CD14-positive monocyte (primary cell): Measurements from ENCODE around the gene LRRC8E. TPM values are rescaled to one million over a fixed set of nuclear protein-coding genes. Genes with fewer than 3 reads are reported as not detected.

ENCODE experiments used
- DNase-seq, 3 donors: peaks; one replicate each; pipeline ENCODE4 v3.0.0-alpha.2; 2011 to 2022
- H2AFZ ChIP-seq: 2 replicates; pipeline ENCODE4 v1.6.0; 2012; ENCODE audit warnings: mild to moderate bottlenecking, low read depth, low read length, inconsistent platforms; ENCODE audit not compliant: insufficient read depth, poor library complexity, severe bottlenecking
- H3K27ac ChIP-seq, 2 donors: 1 replicate in 1 of 2; 2 replicates in 1 of 2; pipeline ENCODE4 v1.5.1; 2012 to 2013; ENCODE audit warnings: low read length in 2 of 2, control low read depth in 1 of 2, inconsistent platforms in 1 of 2, low read depth in 1 of 2, mild to moderate bottlenecking in 1 of 2
- H3K27me3 ChIP-seq, 2 donors: one replicate each; pipeline versions ENCODE4 v1.6.0 to v1.6.1; 2011 to 2013; ENCODE audit warnings: low read length in 2 of 2; ENCODE audit not compliant: control insufficient read depth in 2 of 2, insufficient read depth in 2 of 2
- H3K36me3 ChIP-seq, 2 donors: replicated peaks in 1 of 2; 1 replicate in 1 of 2; 2 replicates in 1 of 2; pipeline versions ENCODE4 v1.5.1 to v1.6.1; 2012 to 2013; ENCODE audit warnings: low read length in 2 of 2, control low read depth in 1 of 2, inconsistent platforms in 1 of 2, mild to moderate bottlenecking in 1 of 2; ENCODE audit not compliant: insufficient read depth in 2 of 2, control insufficient read depth in 1 of 2
- H3K4me1 ChIP-seq, 2 donors: 1 replicate in 1 of 2; 2 replicates in 1 of 2; pipeline versions ENCODE4 v1.5.1 to v1.6.1; 2012 to 2013; ENCODE audit warnings: low read length in 2 of 2, control low read depth in 1 of 2, inconsistent platforms in 1 of 2, mild to moderate bottlenecking in 1 of 2, moderate library complexity in 1 of 2; ENCODE audit not compliant: insufficient read depth in 2 of 2, control insufficient read depth in 1 of 2
- H3K4me2 ChIP-seq: replicated peaks from 2 replicates; pipeline ENCODE3; 2012; ENCODE audit warnings: low read length, moderate library complexity, mild to moderate bottlenecking; ENCODE audit not compliant: poor library complexity, severe bottlenecking; ENCODE audit errors: extremely low read depth
- H3K4me3 ChIP-seq, 3 experiments: fragments of 200-600 bp in 1 of 3; sonication (generic) in 1 of 3; replicated peaks in 1 of 3; 1 replicate in 2 of 3; 2 replicates in 1 of 3; pipeline ENCODE4 v1.5.1; 2011 to 2013; ENCODE audit warnings: low read length in 3 of 3, mild to moderate bottlenecking in 3 of 3, control low read depth in 2 of 3, low read depth in 2 of 3, inconsistent platforms in 1 of 3, moderate library complexity in 1 of 3
- H3K79me2 ChIP-seq: 2 replicates; pipeline ENCODE4 v1.6.0; 2012; ENCODE audit warnings: mild to moderate bottlenecking, control low read depth, inconsistent platforms, low read length, moderate library complexity; ENCODE audit not compliant: insufficient read depth
- H3K9ac ChIP-seq: 2 replicates; pipeline ENCODE4 v1.6.0; 2017; ENCODE audit warnings: low read length, mild to moderate bottlenecking; ENCODE audit not compliant: insufficient read depth, poor library complexity, severe bottlenecking
- H3K9me3 ChIP-seq, 2 donors: replicated peaks in 1 of 2; 1 replicate in 1 of 2; 2 replicates in 1 of 2; pipeline versions ENCODE4 v1.5.1 to v1.6.1; 2012 to 2013; ENCODE audit warnings: low read length in 2 of 2, control low read depth in 1 of 2; ENCODE audit not compliant: control insufficient read depth in 1 of 2, insufficient read depth in 1 of 2
- H4K20me1 ChIP-seq: 2 replicates; pipeline ENCODE4 v1.6.0; 2012; ENCODE audit warnings: mild to moderate bottlenecking, low read length, control low read depth, moderate library complexity; ENCODE audit not compliant: insufficient read depth
- H3K27ac Mint-ChIP-seq, 7 donors: one replicate each; pipeline ENCODE4 v1.8.0; 2020; ENCODE audit warnings: mild to moderate bottlenecking in 7 of 7, mixed read lengths in 7 of 7, moderate library complexity in 6 of 7, inconsistent platforms in 2 of 7
- H3K27me3 Mint-ChIP-seq, 3 donors: one replicate each; pipeline ENCODE4 v1.8.0; 2021 to 2022; ENCODE audit warnings: low read depth in 3 of 3, mild to moderate bottlenecking in 3 of 3, mixed read lengths in 3 of 3, moderate library complexity in 3 of 3, inconsistent platforms in 1 of 3
- H3K36me3 Mint-ChIP-seq, 2 donors: one replicate each; pipeline ENCODE4 v1.8.0; 2020; ENCODE audit warnings: mixed read lengths in 2 of 2, inconsistent platforms in 1 of 2, mild to moderate bottlenecking in 1 of 2
- H3K4me1 Mint-ChIP-seq: one replicate; pipeline ENCODE4 v1.8.0; 2020; ENCODE audit warnings: mild to moderate bottlenecking, mixed read lengths
- H3K4me3 Mint-ChIP-seq, 2 donors: one replicate each; pipeline ENCODE4 v1.8.0; 2020; ENCODE audit warnings: mild to moderate bottlenecking in 2 of 2, mixed read lengths in 2 of 2, moderate library complexity in 1 of 2
- H3K9me3 Mint-ChIP-seq, 7 donors: one replicate each; pipeline ENCODE4 v1.8.0; 2020 to 2022; ENCODE audit warnings: mixed read lengths in 7 of 7, mild to moderate bottlenecking in 6 of 7, moderate library complexity in 6 of 7, inconsistent platforms in 2 of 7
- CTCF ChIP-seq: fragments of 200-600 bp; IDR thresholded peaks from one replicate; pipeline ENCODE4 v1.8.0; 2022; ENCODE audit warnings: antibody characterized with exemption, mild to moderate bottlenecking
- WGBS: methylation state at CpG from one replicate; pipeline ENCODE4 v1.1.5; 2013; ENCODE audit warnings: missing lambda C conversion rate; ENCODE audit not compliant: insufficient coverage; 5-methylcytosine and 5-hydroxymethylcytosine counted together
- intact Hi-C, 2 donors: fragments of 100-400 bp; cut with micrococcal nuclease; formaldehyde crosslinking; loops; one replicate each; pipeline versions ENCODE4 v1.15.0 to v1.15.1; 2023
- polyA plus RNA-seq, 3 donors: library from polyadenylated mRNA; depleted of rRNA in 1 of 3; unstranded in 2 of 3; stranded (reverse) in 1 of 3; fragments of 300-500 nt in 2 of 3; fragments of >200 nt in 1 of 3; fragmentation: Illumina TruSeq in 2 of 3; gene quantifications; 1 replicate in 2 of 3; 2 replicates in 1 of 3; pipeline ENCODE4 v1.2.3, GENCODE V29; 2012 to 2021

LRRC8E gene
- polyA plus RNA-seq, 3 donors, result not detected

DNA sequence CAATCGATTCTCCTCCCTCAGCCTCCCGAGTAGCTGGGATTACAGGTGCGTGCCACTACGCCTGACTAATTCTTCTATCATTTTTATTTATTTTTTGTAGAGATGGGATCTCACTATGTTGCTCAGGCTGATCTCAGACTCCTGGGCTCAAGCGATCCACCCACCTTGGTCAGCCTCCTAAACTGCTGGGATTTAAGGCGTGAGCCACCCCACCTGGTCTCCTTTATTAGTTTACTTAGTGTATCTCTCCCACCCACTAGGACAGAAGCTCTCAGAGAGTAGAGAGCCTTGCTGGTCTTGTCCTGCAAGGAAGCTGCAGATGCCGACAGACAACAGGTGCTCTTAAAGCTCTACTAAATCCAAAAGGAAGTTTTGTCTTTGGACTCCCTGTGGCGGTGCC is 2.5 kb upstream of the LRRC8E start:
- Histone ChIP-seq H3K27ac (no peak overlapping the region), H3K9me3 (peaks cover 0 to 3% of the 10 kb centered on the region in 2 donors), H3K79me2 (no peaks in the 10 kb centered on the region), H2AFZ (no peak overlapping the region), H3K36me3 (no peaks in the 10 kb centered on the region), H3K27me3 (peaks cover 8 to 26% of the 10 kb centered on the region in 2 donors), H3K9ac (no peak overlapping the region), H4K20me1 (no peaks in the 10 kb centered on the region), H3K4me1 (peaks cover 2 to 7% of the 10 kb centered on the region in 2 donors), H3K4me2 (no peak overlapping the region), H3K4me3 (no peak overlapping the region)
- Mint-ChIP-seq H3K9me3 (peaks cover 2 to 15% (median 5%) of the 10 kb centered on the region in 7 donors), H3K4me3 (no peak overlapping the region), H3K27me3 (peaks cover 32 to 53% (median 50%) of the 10 kb centered on the region in 3 donors), H3K4me1 (peaks cover 7% of the 10 kb centered on the region), H3K36me3 (peaks cover 0 to 3% of the 10 kb centered on the region in 2 donors), H3K27ac (peak overlapping the region in 1 of 7 donors; percentile 58)
- no peak for TF ChIP-seq CTCF
- intact Hi-C loops, result no loop called here
- 88% methylated on average over 3 of the region's 8 CpGs for WGBS
- DNase-seq, result no peak

DNA sequence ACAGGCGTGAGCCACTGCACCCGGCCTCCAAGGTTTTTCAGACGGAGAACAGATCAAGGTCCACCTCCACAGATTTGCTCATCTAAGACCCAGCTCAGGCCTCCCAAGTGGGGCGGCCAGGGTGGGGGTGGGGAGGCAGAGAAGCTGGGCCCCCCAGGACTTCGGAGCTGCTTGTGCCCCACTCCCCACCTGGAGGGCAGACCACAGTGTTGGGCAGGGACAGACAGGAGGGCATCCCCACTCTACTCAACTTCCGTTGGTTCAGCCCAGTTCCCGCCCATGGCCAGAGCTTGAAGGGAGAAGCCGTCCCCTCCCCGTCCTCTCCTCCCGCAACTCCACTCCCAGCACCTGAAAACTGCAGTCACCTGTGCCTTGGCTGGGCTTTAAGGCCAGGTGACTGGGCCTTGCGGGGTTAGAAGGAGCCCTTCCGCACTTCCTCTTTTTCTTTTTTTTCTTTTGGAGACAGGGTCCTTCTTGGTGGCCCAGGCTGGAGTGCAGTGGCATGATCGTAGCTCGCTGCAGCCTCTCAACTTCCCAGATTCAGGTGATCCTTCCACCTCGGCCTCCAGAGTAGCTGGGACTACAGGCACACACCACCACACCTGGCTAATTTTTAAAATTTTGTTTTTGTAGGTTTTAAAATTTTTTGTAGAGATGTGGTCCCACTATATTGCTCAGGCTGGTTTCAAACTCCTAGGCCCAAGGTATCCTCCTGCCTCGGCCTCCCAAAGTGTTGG is 734 bp upstream of the LRRC8E start:
- H3K9ac ChIP-seq, result no peak overlapping the region
- H4K20me1 ChIP-seq, result no peaks in the 10 kb centered on the region
- peaks cover 8 to 26% of the 10 kb centered on the region in 2 donors for H3K27me3 ChIP-seq
- peak overlapping the region in 1 of 2 donors; percentile 81 for H3K4me3 Mint-ChIP-seq
- H3K79me2 ChIP-seq, result no peaks in the 10 kb centered on the region
- TF ChIP-seq CTCF, result no peak
- H3K9me3 ChIP-seq, result no peaks in the 10 kb centered on the region
- H3K4me3 ChIP-seq, result no peak overlapping the region
- DNase-seq, result no peak
- intact Hi-C loops, result no loop called here
- peaks cover 0 to 3% of the 10 kb centered on the region in 2 donors for H3K36me3 Mint-ChIP-seq
- H3K27ac Mint-ChIP-seq, result peak overlapping the region in 1 of 7 donors; percentile 50
- H3K27ac ChIP-seq, result no peak overlapping the region
- no peak overlapping the region for H2AFZ ChIP-seq
- peaks cover 43 to 60% (median 58%) of the 10 kb centered on the region in 3 donors for H3K27me3 Mint-ChIP-seq
- H3K4me1 Mint-ChIP-seq, result peaks cover 7% of the 10 kb centered on the region
- no peaks in the 10 kb centered on the region for H3K36me3 ChIP-seq
- 58% methylated on average over 9 of the region's 16 CpGs for WGBS
- peaks cover 2 to 7% of the 10 kb centered on the region in 2 donors for H3K4me1 ChIP-seq
- peaks cover 0 to 10% (median 0%) of the 10 kb centered on the region in 7 donors for H3K9me3 Mint-ChIP-seq
- no peak overlapping the region for H3K4me2 ChIP-seq
